Ascending aorta (tissue), 2 donors: ENCODE data around the gene GREB1. TPM values are rescaled to one million over a fixed set of nuclear protein-coding genes. Genes with fewer than 3 reads are reported as not detected.

Experiments
- DNase-seq, 2 donors: peaks; one replicate each; pipeline ENCODE4 v3.0.0-alpha.2; 2019; ENCODE audit warnings: low spot score in 2 of 2
- H3K27ac ChIP-seq, 2 donors: fragments of 200-600 bp; sonication (generic); one replicate each; pipeline ENCODE4 v1.5.1; 2016 to 2017; ENCODE audit warnings: mild to moderate bottlenecking in 1 of 2
- H3K27me3 ChIP-seq: fragments of 200-600 bp; sonication (generic); one replicate; pipeline ENCODE4 v1.5.1; 2017
- H3K36me3 ChIP-seq, 2 donors: fragments of 200-600 bp; sonication (generic); one replicate each; pipeline ENCODE4 v1.5.1; 2016
- H3K4me1 ChIP-seq, 2 donors: fragments of 200-600 bp; sonication (generic); one replicate each; pipeline ENCODE4 v1.5.1; 2016 to 2017; ENCODE audit warnings: mild to moderate bottlenecking in 1 of 2
- H3K4me3 ChIP-seq, 2 donors: fragments of 200-600 bp; sonication (generic); one replicate each; pipeline ENCODE4 v1.5.1; 2016 to 2017; ENCODE audit warnings: mild to moderate bottlenecking in 1 of 2
- H3K9me3 ChIP-seq, 2 donors: fragments of 200-600 bp; sonication (generic); one replicate each; pipeline ENCODE4 v1.5.1; 2016
- CTCF ChIP-seq, 3 experiments: fragments of 200-600 bp in 2 of 3; fragments of 450-650 bp in 1 of 3; sonication (generic) in 2 of 3; IDR thresholded peaks; one replicate each; pipeline ENCODE4 v1.5.1; 2016 to 2019; ENCODE audit warnings: antibody characterized with exemption in 3 of 3, mild to moderate bottlenecking in 1 of 3, moderate library complexity in 1 of 3
- intact Hi-C: fragments of 100-400 bp; cut with DNase I; formaldehyde crosslinking; loops from one replicate; pipeline ENCODE4 v1.15.1; 2023
- total RNA-seq: library from RNA; depleted of rRNA; stranded (reverse); fragments of >200 nt; gene quantifications from one replicate; pipeline ENCODE4 v1.1.0, GENCODE V29; 2016

GREB1 gene
- total RNA-seq, 1 donor from 2014 or later, result 5.9 TPM

GRCh38 chr2:11569636-11570035 is 35.8 kb downstream of the GREB1 start:
- DNase-seq, result no peak

GRCh38 chr2:11571170-11571569 is 37.3 kb downstream of the GREB1 start:
- no peak overlapping the region for H3K27ac ChIP-seq
- H3K4me3 ChIP-seq, result no peak overlapping the region
- H3K27me3 ChIP-seq, result no peaks in the 10 kb centered on the region
- H3K4me1 ChIP-seq, result no peaks in the 10 kb centered on the region
- DNase-seq, result no peak
- no peaks in the 10 kb centered on the region for H3K9me3 ChIP-seq
- H3K36me3 ChIP-seq, result no peaks in the 10 kb centered on the region
- TF ChIP-seq CTCF (IDR thresholded peaks at IDR 0.05), result no peak
- intact Hi-C loops, result no loop called here

More at GRCh38 chr2:11569636-11570035, 35.8 kb downstream of the GREB1 start:
- H3K27ac ChIP-seq, result no peak overlapping the region
- no peaks in the 10 kb centered on the region for H3K9me3 ChIP-seq
- H3K4me1 ChIP-seq, result no peaks in the 10 kb centered on the region
- TF ChIP-seq CTCF (IDR thresholded peaks at IDR 0.05), result no peak
- no peaks in the 10 kb centered on the region for H3K27me3 ChIP-seq
- no peak overlapping the region for H3K4me3 ChIP-seq
- intact Hi-C loops, result no loop called here
- no peaks in the 10 kb centered on the region for H3K36me3 ChIP-seq

- Histone ChIP-seq H3K4me3 (no peak overlapping the region), H3K27ac (no peak overlapping the region), H3K9me3 (no peaks in the 10 kb centered on the region), H3K4me1 (no peaks in the 10 kb centered on the region), H3K27me3 (no peaks in the 10 kb centered on the region), H3K36me3 (no peaks in the 10 kb centered on the region)
- intact Hi-C loops, result no loop called here
- DNase-seq, result no peak
- TF ChIP-seq CTCF (IDR thresholded peaks at IDR 0.05), result no peak
Measured at GRCh38 chr2:11572996-11573395, 39.2 kb downstream of the GREB1 start.

GRCh38 chr2:11573418-11574175 is 39.8 kb downstream of the GREB1 start:
- no peak for DNase-seq
- Histone ChIP-seq H3K4me3 (no peak overlapping the region), H3K27ac (no peak overlapping the region), H3K4me1 (no peaks in the 10 kb centered on the region), H3K9me3 (no peaks in the 10 kb centered on the region), H3K27me3 (no peaks in the 10 kb centered on the region), H3K36me3 (no peaks in the 10 kb centered on the region)
- intact Hi-C loops, result no loop called here
- no peak for TF ChIP-seq CTCF (IDR thresholded peaks at IDR 0.05)

GRCh38 chr2:11574176-11575046 is 40.6 kb downstream of the GREB1 start:
- DNase-seq, result no peak

More at GRCh38 chr2:11574176-11575046, 40.6 kb downstream of the GREB1 start:
- H3K9me3 ChIP-seq, result no peaks in the 10 kb centered on the region
- no peak overlapping the region for H3K4me3 ChIP-seq
- TF ChIP-seq CTCF (IDR thresholded peaks at IDR 0.05), result no peak
- H3K27ac ChIP-seq, result no peak overlapping the region
- no peaks in the 10 kb centered on the region for H3K36me3 ChIP-seq
- no peaks in the 10 kb centered on the region for H3K27me3 ChIP-seq
- H3K4me1 ChIP-seq, result no peaks in the 10 kb centered on the region
- intact Hi-C loops, result no loop called here
